GM10248 (cell line): ENCODE results near the gene DSCAML1.

Source experiments
- CTCF ChIA-PET: fragments of 300-600 bp; sonication (Branson Sonifier 250); formaldehyde crosslinking; extraction: SDS; loops from one replicate; lab custom pipeline; 2021; ENCODE audit warnings: antibody characterized with exemption; lab: Yijun Ruan, JAX
- POLR2A ChIA-PET: fragments of 350-650 bp; sonication (Branson Sonifier 250); formaldehyde crosslinking; extraction: SDS; loops from one replicate; lab custom pipeline; 2020; ENCODE audit warnings: antibody characterized with exemption; lab: Yijun Ruan, JAX
- DNase-seq: peaks from one replicate; pipeline ENCODE4 v3.0.0; 2012; ENCODE audit errors: extremely low spot score
- TF ChIP-seq, protein P1 (sequence below): IDR thresholded peaks from 2 replicates; pipeline ENCODE4 v1.5.1; 2012; ENCODE audit warnings: mild to moderate bottlenecking, low read depth; ENCODE audit errors: extremely low read depth, missing control alignments, control extremely low read depth

Gene DSCAML1

DNA sequence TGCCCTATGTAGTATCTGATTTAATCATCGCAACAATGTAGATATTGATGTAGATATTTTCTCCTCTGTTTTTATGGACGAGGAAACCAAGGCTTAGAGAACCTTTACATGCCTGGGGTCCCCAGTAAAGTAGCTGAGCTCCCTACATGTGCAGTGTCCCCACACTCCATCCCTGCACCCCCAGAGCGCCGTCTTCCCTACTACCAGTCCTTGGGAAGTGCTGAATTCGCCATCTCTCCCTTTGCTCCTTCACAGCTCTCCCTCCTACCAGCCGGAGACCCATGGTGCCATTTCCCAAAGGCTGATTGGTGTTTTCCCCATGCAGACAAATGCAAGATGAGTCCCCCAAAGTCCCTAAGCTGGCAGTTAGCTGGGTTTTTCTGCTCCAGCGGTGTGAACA is 383.4 kb downstream of the DSCAML1 start:
- ChIA-PET POLR2A (no interaction called here), CTCF (interaction anchor here (0.6 to 9.7 kb wide), 4 partner anchors 13 to 422 kb away, joined by 3 to 89 read pairs (median 3); no protein-coding TSS in a partner anchor)
- no peak for DNase-seq
- TF ChIP-seq, protein P1, sequence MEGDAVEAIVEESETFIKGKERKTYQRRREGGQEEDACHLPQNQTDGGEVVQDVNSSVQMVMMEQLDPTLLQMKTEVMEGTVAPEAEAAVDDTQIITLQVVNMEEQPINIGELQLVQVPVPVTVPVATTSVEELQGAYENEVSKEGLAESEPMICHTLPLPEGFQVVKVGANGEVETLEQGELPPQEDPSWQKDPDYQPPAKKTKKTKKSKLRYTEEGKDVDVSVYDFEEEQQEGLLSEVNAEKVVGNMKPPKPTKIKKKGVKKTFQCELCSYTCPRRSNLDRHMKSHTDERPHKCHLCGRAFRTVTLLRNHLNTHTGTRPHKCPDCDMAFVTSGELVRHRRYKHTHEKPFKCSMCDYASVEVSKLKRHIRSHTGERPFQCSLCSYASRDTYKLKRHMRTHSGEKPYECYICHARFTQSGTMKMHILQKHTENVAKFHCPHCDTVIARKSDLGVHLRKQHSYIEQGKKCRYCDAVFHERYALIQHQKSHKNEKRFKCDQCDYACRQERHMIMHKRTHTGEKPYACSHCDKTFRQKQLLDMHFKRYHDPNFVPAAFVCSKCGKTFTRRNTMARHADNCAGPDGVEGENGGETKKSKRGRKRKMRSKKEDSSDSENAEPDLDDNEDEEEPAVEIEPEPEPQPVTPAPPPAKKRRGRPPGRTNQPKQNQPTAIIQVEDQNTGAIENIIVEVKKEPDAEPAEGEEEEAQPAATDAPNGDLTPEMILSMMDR: no peak

DNA sequence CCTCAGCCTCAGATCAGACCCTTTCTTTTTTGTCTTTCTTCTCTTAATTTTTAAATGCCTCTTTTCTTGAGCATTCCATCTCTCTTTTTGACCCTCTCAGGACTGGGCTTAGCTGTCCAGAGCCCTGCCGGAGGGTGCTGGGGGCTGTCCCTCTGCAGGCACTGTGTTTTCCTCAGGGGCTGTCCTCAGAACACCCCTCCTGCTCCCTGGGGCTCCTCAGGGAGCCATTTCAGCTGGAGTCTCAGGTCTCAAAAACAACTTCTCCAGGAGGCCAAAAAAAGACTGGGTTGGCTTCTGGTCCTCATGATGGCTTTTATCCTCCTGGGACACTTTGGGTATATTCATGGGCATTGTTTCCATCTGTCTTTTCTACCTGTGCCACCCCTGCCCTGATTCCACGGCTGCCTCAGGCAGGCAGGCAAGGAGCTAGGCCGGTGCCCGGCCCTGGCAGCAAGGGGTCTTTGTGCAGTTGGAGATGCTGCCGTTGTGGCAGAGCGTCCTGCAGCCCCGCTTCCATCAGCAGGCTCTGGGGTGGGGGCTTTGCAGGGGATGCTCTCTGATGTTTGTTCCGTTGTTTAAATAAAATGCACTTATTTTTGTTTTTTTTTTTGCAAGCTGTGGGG is 384.3 kb downstream of the DSCAML1 start:
- TF ChIP-seq, protein P1: no peak
- DNase-seq: no peak
- ChIA-PET CTCF (interaction anchor here (0.6 to 9.7 kb wide), 4 partner anchors 14 to 423 kb away, joined by 3 to 89 read pairs (median 3); no protein-coding TSS in a partner anchor), POLR2A (no interaction called here)

DNA sequence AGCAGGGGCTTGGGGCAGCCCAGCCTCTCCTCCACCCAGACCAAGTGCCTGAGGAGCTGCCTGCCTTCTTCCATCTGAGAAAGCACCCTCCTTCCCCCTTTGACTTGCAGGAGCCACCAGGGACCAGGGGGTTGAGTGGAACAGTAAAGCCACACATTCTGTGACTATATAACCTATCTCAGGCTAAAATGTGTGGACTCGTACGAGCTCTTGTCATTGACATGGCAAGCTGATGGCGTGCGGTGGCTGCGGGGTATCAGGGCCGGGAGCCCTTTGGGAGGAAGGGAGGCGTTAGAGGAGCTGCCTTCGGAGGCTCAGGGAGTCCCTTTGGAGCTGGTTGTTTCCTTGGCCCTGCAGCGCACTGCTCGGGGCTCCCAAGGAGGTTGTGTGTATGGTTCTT is 384.8 kb downstream of the DSCAML1 start:
- POLR2A ChIA-PET: no interaction called here
- TF ChIP-seq, protein P1: no peak
- DNase-seq: no peak
- CTCF ChIA-PET: interaction anchor here (1.1 to 9.7 kb wide), 2 partner anchors 14 to 54 kb away, joined by 3 to 89 read pairs; no protein-coding TSS in a partner anchor

DNA sequence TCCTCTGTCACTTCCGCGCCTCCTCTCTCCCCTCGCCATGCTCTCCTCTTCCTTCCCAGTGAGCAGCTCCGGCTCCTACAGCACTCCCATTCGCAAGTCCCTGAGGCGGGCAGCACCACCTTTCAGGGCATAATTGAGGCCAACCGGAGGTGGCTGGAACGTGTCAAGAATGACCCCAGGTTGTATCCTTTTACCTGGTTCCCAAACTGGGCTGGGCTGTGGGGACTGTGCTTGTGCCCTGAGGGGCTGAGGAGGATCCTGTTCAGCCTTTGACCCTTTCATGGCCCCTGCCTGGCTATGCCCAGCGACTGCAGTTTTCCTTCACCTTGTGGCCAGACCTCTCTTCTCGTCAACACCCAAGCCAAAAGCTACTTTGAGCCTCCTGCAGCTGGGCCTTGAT is 385.3 kb downstream of the DSCAML1 start:
- ChIA-PET POLR2A (no interaction called here), CTCF (interaction anchor here (1.1 to 9.7 kb wide), 2 partner anchors 15 to 54 kb away, joined by 3 to 89 read pairs; no protein-coding TSS in a partner anchor)
- DNase-seq: no peak
- TF ChIP-seq, protein P1: no peak

DNA sequence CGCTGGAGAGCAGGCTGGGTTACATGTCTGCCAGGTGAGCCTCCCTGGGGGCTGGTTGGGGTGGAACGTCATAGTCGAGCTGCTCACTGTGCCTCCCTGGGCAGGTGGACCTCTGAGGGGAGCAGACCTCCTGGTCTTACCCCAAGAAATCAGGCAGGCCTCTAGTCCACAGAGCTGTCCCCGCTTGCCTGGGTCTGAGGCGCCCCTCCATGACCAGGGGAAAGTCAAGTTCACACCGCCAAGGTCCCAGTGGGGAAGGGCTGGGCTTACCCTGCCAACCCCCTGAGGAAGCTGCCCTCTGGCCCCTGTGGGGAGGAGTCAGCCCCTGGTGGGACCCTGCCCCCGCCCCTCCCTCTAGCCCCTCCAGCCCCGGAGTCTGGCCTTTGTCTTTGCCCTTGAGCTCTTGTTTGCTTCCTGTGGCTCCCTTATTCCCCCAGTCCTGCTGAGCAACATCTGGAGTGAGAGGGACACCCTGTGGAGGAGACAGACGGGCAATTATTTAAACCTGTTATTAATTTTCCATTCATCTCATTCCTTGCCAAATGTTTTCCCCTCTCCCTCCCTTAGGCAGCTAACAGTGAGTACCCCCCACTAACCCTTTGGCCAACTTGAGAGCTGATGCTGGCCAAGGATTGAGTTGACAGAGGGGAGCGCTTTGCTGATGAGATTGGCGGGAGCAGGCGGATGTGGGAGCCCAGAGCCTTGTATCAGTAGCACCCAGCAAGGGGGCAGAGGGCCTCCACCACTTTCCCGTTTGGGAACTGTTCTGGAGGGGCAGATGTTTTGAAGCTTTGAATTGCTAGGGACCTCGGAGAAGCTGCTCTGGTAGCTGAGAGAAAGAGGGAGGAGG is 385.9 kb downstream of the DSCAML1 start:
- CTCF ChIA-PET: interaction anchor here (9.7 kb wide), 1 partner anchor 15 kb away, joined by 89 read pairs; no protein-coding TSS in a partner anchor
- POLR2A ChIA-PET: no interaction called here

DNA sequence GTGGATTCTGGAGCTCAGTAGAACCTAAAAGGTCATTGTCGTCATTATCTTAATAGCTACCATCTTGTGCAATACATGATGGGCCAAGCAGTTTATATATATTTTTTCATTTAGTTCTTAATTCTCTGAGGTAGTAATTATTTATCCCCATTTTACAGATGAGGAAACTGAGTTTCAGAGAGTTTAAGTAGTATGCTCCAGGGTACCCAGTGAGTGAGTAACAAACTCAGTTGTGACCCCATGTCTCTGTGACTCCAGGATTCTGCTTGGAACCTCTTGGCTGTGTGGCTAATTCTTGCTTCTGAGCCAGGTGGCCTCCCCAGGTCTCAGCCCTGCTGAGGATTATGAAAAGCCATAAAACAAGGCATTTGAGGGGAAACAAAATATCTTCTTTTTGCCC is 386.8 kb downstream of the DSCAML1 start:
- no peak for DNase-seq
- CTCF ChIA-PET: interaction anchor here (9.7 kb wide), 1 partner anchor 16 kb away, joined by 89 read pairs; no protein-coding TSS in a partner anchor
- TF ChIP-seq, protein P1: no peak
- POLR2A ChIA-PET: no interaction called here

More for the DNA sequence above, 385.9 kb downstream of the DSCAML1 start:
- no peak for DNase-seq
- TF ChIP-seq, protein P1: no peak
